SKM-1 (cell line): ENCODE data around the gene RNF115.

ENCODE experiments used
- DNase-seq: peaks from one replicate; lab custom pipeline; 2025; ENCODE audit not compliant: unreplicated experiment; lab: John Stamatoyannopoulos, UW

The RNF115 gene

DNA sequence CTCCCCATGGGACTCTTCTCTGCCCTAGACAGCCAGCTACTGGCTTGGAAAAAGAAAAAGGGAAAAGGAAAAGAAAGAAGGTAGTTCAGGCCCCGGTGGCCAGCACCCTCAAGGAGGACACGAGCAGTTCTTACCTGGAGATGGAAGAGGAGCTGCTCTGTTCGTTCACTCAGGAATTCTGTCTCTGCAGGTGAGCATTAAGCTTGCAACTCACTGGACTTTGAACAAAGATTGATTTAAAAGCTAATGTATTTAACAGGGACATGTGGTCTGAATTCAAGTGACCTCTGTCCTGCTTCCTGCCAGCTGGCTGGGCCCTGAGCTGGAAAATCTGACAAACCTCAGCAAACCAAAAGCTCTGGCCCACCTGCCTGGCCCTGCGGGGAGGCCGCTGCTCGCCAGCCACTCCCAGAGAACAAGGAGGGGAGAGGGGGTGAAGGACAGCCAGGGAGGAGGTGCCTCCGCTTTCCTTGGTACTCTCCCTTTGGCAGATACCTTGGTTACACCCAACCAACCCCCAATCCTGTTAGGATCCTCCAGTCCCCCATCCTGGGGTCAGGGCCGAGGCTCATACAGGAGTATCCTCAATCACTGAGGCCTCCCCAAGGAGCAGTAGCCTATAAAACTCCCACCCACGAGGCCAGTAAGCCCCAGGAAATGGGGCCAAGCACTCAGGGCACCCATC, 116.6 kb downstream of the RNF115 start, which contains the start of gene PDZK1:
Gene PDZK1, minus strand, starts transcription at position 186 of the 685 bp plus-strand sequence. CDS start 19,347 bp downstream, outside the sequence.
- DNase-seq, result no peak

GRCh38 chr1:145706086-145706664, 117.7 kb downstream of the RNF115 start:
- no peak for DNase-seq

DNA sequence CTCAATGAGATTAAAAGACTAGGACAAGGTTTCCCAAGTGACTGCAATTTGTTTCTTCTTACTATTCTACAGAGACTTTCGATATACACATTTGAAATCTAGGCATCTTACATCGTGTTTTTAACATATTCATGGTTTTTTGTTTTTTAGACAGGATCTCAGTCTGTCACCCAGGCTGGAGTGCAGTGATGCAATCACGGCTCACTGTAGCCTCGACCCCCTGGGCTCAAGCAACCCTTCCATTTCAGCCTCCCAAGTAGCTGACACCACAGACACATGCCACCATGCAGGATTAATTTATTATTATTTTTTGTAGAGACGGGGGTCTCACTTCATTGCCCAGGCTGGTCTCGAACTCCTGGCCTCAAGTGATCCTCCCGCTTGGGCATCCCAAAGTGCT, 118.3 kb downstream of the RNF115 start:
- no peak for DNase-seq

GRCh38 chr1:145702826-145703225, 121.1 kb downstream of the RNF115 start:
- DNase-seq, result no peak

- DNase-seq, result no peak
Observed at GRCh38 chr1:145702052-145702451, 121.8 kb downstream of the RNF115 start.

- no peak for DNase-seq
Observed at GRCh38 chr1:145701306-145701862, 122.5 kb downstream of the RNF115 start.

- DNase-seq, result no peak
Observed at GRCh38 chr1:145696630-145696960, 127.3 kb downstream of the RNF115 start.

- peak; percentile 65 for DNase-seq
Observed at GRCh38 chr1:145695821-145696629, 127.9 kb downstream of the RNF115 start.

DNA sequence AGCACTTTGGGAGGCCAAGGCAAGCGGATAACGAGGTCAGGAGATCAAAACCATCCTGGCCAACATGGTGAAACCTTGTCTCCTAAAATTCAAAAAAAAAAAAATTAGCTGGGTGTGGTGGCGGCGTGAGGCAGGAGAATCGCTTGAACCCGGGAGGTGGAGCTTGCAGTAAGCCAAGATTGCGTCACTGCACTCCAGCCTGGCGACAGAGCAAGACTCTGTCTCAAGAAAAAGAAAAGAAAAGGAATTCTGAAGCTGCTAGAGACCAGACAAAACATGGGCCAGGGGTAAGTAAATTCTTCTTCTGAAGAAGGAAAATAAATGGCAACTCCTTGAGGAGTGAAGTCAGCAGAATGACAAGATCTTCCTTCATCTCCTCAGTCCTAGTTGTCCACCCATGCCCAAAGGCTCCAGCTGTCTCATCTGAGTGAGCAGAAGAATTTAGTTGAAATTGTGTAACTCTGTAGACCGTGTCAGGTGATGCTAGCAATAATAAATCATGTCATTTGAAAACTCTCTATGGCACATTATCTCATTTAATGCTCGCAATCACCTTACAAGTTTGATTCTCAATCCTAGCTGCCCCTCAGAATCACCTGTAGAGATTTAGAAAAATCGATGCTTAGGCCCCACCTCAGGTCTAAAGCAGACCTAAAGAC, 131.0 kb downstream of the RNF115 start:
- no peak for DNase-seq

GRCh38 chr1:145690587-145691558, 133.0 kb downstream of the RNF115 start:
- no peak for DNase-seq

- DNase-seq, result no peak
Observed at GRCh38 chr1:145689922-145690321, 134.0 kb downstream of the RNF115 start.

DNA sequence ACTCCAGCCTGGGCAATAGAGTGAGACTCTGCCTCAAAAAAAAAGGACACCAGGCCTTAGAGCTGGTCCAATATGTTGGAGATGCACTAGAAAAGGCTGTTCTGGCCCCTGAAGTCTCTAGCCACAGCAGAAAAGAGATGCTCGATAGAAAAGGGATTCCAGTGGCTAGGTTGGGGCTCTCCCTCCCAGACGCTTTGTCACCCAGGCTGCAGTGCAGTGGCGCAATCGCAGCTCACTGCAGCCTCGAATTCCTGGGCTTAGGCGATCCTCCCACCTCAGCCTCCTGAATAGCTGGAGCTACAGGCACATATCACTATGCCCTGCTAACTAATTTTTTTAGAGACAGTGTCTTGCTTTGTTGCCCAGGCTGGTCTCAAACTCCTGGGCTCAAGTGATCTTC, 135.0 kb downstream of the RNF115 start:
- DNase-seq, result no peak
